SIG-M5 (cell line): ENCODE measurements around the gene TMEM167A.
A peak's percentile ranks its signal among the peaks of the same experiment; 100 is the strongest.
"Not testable (repeated sequence)": the region's sequence is repeated elsewhere in the genome, so short reads cannot be mapped to it uniquely, and the experiment has no call there.

Experiments
- DNase-seq: peaks from one replicate; lab custom pipeline; 2025; lab: John Stamatoyannopoulos, UW

The TMEM167A gene

DNA sequence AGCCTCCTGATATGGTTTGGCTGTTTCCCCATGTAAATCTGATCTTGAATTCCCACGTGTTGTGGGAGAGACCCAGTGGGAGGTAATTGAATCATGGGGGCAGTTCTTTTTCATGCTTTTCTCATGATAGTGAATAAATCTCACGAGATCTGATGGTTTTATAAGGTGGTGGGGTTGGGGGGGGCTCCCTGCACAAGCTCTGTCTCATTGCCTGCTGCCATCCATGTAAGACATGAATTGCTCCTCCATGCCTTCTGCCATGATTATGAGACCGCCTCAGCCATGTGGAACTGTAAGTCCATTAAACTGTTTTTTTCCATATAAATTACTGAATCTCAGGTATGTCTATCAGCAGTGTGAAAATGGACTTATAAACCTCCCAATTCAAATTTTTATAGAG lies 13.0 kb upstream of the TMEM167A start:
- DNase-seq = no peak

DNA sequence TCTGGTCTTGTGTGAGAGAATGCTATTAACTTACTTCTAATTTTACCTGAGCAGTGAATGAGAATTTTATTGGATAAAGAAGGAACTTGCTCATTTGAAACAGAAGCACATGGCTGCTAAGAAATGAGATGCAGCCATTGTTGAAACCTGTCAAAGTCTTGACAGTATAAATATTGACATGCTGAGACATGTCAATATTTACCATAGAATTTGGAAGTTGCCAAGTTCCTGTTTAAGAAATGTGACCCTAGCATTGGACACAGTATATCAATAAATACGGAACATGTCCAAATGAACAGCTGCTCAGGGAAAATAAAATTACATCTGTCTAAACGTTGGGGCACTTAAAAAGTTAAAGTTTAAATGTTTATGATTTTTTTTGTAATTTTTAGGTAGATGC lies 7.9 kb upstream of the TMEM167A start:
- no peak for DNase-seq

DNA sequence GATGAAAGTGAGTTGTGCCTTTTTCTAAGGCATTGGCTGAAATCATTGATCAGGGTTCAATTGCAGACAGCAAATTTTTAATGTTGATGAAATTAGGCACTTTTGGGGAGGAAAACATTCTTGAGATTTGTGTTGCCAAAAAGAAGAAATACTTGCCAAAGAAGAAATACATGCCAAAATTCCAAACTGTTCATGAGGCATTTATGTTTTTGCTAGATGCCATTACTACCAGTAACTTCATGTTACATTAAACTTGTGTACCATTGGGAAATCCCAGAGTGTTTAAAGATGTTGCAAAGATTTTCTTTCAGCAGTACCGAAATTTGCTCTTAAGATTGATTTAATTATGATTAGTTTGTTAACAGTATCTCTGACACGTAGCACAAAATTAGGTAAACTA lies 7.1 kb upstream of the TMEM167A start:
- no peak for DNase-seq

GRCh38 chr5:83082750-83083149 lies 5.6 kb upstream of the TMEM167A start:
- no peak for DNase-seq

GRCh38 chr5:83077662-83078261 lies 568 bp upstream of the TMEM167A start:
- peak; percentile 19 for DNase-seq

DNA sequence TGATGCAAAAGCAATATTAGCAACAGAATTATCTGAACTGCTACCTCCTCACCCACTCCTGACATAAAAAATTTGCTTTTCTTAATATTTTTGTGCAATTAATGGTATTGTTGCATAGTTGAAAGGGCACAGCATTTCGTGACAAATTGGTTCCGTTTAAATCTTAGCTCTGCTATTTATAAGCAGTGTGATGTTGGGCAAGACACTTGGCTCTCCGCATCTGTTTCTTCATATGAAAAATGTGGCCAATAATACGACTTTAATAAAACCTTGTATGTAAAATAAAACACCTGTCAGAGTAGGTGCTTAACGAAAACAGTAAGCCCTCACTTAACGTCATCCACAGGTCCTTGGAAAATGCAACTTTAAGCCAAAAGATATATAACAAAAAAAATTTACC lies 4.2 kb downstream of the TMEM167A start:
- peak; percentile 12 for DNase-seq

- DNase-seq = no peak
Observed at GRCh38 chr5:83071286-83072051, 5.7 kb downstream of the TMEM167A start.

DNA sequence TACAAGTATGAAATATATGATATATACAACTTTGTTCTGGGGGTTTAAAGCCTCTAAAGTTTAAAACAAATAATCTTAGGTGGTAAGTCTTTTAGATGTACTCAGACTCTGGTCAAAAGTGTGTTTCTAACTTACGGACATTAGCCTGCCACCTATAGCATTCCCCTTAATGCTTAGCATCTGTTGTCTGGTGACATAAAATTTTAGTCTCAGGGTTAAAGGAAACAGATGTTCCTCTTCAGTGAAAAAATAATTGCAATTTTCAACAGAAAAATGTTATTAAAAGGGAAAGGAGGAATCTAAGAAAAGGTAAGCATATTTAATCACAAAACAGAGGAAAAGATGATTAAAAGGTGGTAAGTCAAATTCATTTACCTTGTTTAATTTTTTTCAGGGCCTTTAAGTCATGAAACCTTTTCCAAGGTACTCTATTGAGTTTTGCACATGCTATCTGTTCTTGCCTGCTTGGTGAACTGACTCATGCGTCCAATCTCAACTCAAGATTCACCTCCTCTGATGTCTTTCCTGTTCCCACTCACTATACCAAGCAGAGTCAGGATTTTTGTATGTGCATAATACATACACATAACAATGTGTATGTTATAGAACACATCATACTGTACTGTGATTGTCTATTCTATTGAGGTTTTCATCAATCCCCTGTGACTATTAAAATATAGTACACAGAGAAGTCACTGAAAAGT lies 7.9 kb downstream of the TMEM167A start:
- no peak for DNase-seq

- not testable (repeated sequence) for DNase-seq
Observed at GRCh38 chr5:83067377-83067776, 9.8 kb downstream of the TMEM167A start.

GRCh38 chr5:83066548-83067110 lies 10.6 kb downstream of the TMEM167A start:
- DNase-seq = no peak

DNA sequence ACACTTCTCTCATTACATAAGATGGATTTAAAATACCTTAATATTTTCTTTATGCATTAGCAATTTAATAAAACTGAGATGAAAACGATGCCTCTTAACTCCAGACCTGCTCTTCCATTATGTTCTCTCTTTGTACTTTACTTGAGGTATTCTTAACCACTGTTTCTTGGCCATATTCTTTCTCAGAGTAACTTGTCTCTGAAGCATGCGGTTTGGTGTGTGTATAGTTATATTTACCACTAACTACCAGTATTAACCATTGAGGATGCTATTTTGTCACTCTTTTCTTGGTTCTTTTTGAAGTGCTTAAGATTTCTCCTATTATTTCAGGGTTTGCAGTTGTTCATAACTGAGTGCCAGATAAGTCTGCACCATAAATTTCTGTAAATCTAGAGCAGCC lies 17.9 kb downstream of the TMEM167A start:
- DNase-seq = no peak

DNA sequence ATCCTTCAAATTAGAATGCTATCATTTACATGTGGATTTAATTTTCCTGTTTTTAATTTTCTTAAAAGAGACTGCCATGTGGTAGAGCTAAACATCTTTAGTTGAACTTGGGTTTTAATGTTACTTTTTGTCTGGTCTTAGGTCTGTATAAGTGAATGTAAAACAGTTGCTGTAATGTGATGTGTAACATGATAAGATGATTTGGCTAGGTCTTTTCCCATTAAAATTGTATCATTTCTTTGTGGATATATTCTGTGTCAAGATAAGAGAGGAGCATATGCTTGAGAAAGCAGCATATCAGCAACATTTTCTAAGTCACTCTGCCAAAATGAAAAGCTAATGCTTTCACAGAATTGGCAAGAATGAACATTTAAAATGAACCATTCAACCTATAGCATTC lies 18.5 kb downstream of the TMEM167A start:
- no peak for DNase-seq

- DNase-seq = no peak
Observed at GRCh38 chr5:83055166-83055565, 22.0 kb downstream of the TMEM167A start.

GRCh38 chr5:83050723-83051340 lies 26.4 kb downstream of the TMEM167A start:
- no peak for DNase-seq

DNA sequence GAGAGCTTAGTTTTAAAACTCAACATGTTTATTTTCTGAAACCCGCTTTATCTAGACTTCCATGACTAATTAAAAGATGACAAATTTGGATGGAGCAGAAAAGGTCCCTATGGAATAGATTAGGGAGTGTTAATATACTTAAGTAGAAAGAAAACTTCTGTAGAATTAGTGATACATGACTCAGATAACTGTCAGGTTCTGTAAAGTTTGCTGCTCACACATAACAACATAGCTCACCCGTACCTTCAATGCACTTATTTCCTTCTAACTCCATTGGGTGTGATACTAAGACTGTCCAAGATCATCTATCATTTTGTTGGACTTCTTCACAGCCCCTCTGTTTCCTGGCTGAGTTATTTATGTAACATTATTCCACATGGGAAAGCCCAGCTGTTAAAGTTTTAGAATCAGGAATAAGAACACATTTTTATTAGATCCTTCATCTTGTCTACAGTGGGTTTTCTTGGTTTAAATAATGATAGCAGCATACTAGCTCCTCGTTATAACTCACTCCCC lies 27.8 kb downstream of the TMEM167A start:
- no peak for DNase-seq

DNA sequence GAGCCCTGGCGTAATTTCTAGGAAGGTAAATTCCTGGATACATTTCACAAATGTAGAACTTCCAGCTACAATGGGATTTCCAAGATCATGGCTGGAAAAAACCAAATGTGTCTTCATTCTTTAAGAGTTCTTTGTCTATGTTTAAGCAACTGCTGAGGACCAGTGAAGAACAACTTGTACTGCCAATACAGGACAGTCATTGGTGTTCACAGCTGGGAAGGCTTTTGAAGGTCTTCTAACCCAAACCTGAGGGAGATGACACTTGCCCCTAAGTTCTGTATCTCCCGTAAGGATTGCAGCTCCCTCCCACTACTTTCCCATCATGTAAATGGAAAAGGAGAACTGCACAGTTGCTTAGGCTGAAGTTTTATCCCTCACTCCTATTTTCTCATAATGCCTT lies 28.4 kb downstream of the TMEM167A start:
- no peak for DNase-seq

GRCh38 chr5:83048277-83048676 lies 28.9 kb downstream of the TMEM167A start:
- DNase-seq = no peak

- no peak for DNase-seq
Observed at GRCh38 chr5:83044926-83045325, 32.3 kb downstream of the TMEM167A start.

- DNase-seq = no peak
Observed at GRCh38 chr5:83042507-83042906, 34.7 kb downstream of the TMEM167A start.

GRCh38 chr5:83038924-83039323 lies 38.3 kb downstream of the TMEM167A start:
- no peak for DNase-seq

DNA sequence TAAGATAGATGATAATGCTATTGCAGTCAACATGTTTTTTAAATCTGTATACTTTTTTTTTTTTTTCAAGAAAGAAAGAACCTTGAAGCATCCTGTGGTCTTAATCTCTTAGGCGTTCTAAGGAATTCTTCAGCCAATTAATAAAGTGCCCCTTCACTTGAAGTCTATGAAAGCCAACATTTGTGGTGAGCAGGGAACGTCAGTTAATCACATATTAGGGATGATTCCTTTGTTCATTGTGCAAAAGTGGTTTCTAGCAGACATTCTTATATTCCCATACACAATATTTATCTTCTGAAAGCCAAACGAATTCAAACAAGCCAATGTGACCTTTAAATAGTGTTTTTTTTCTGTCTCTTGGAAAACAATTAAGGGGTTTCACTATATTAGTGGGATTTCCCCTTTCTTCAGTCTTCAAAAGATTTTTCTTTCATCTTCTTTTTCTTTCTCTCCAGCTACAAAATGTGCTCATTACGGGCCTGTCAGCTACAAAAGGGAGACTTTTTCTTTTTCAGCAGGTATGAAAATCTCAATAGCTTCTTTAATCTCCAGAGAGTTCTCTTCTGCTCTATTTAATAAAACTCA lies 40.1 kb downstream of the TMEM167A start:
- DNase-seq = no peak
